ENCODE measurements around the gene ABCB9.

DNA sequence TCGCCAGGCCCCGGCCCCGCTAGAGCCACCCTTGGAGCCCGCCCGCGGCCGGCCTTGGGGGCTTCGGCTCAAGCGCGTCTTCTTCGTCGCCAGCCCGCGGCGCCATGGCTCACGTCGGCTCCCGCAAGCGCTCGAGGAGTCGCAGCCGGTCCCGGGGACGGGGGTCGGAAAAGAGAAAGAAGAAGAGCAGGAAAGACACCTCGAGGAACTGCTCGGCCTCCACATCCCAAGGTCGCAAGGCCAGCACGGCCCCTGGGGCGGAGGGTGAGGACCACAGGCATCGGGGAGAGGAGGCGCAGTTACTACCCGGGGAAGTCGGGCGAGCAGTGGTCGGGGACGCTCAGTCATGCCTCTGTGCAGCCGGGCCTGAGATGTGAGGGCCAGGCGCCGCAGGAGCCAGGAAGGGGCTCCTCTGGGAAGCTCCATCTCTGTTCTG is 14.8 kb upstream of the ABCB9 start:
- TF ChIP-seq CTCF (IDR thresholded peaks at IDR 0.05) (no peak), POLR2A (IDR thresholded peaks at IDR 0.05) (no peak), POLR2AphosphoS5 (IDR thresholded peaks at IDR 0.05) (no peak), EP300 (IDR thresholded peaks at IDR 0.05) (no peak)

All from sigmoid colon (tissue), 4 donors.